Caco-2 (cell line): ENCODE results near the gene TOX3. TPM values are rescaled to one million over a fixed set of nuclear protein-coding genes. Genes with fewer than 3 reads are reported as not detected.

ENCODE experiments used
- BruUV-seq: library from RNA; stranded (reverse); fragments of 400-500 nt; replicated peaks from 2 replicates; lab custom pipeline; 2021; lab: Mats Ljungman, UMichigan
- CTCF ChIA-PET: fragments of 300-600 bp; sonication (Branson Sonifier 250); formaldehyde crosslinking; loops from one replicate; lab custom pipeline; 2022; ENCODE audit warnings: antibody characterized with exemption; lab: Charles Lee
- POLR2A ChIA-PET: fragments of 300-600 bp; sonication (Branson Sonifier 250); formaldehyde crosslinking; loops from one replicate; lab custom pipeline; 2022; ENCODE audit warnings: antibody characterized with exemption; lab: Charles Lee
- DNase-seq, 2 experiments: peaks; one replicate each; pipeline versions ENCODE4 v3.0.0 to v3.0.0-alpha.2; 2020 to 2022
- H3K27me3 ChIP-seq: replicated peaks from 2 replicates; pipeline ENCODE4 v1.6.0; 2011; ENCODE audit warnings: low read length; ENCODE audit not compliant: control insufficient read depth, insufficient read depth
- H3K36me3 ChIP-seq: 2 replicates; pipeline ENCODE4 v1.5.1; 2011; ENCODE audit warnings: low read length; ENCODE audit not compliant: control insufficient read depth, insufficient read depth
- H3K4me1 ChIP-seq: fragments of 250-450 bp; sonication (Bioruptor Pico); 2 replicates; pipeline ENCODE4 v1.5.1; 2020; ENCODE audit warnings: mild to moderate bottlenecking
- H3K4me3 ChIP-seq: 2 replicates; pipeline ENCODE4 v1.5.1; 2011; ENCODE audit warnings: low read depth, mild to moderate bottlenecking, control low read depth, low read length
- H3K9me3 ChIP-seq: fragments of 250-450 bp; sonication (Bioruptor Pico); 2 replicates; pipeline ENCODE4 v1.5.1; 2020; ENCODE audit warnings: mild to moderate bottlenecking, moderate library complexity
- H3K27ac Mint-ChIP-seq: one replicate; pipeline ENCODE4 v1.8.0; 2022; ENCODE audit warnings: mixed read lengths; ENCODE audit not compliant: unreplicated experiment
- H3K27me3 Mint-ChIP-seq: one replicate; pipeline ENCODE4 v1.8.0; 2022; ENCODE audit warnings: mixed read lengths; ENCODE audit not compliant: insufficient read depth, unreplicated experiment
- H3K36me3 Mint-ChIP-seq: one replicate; pipeline ENCODE4 v1.8.0; 2022; ENCODE audit warnings: mild to moderate bottlenecking, mixed read lengths; ENCODE audit not compliant: insufficient read depth, unreplicated experiment
- H3K4me1 Mint-ChIP-seq: one replicate; pipeline ENCODE4 v1.8.0; 2022; ENCODE audit warnings: low read depth, mixed read lengths; ENCODE audit not compliant: unreplicated experiment
- H3K4me3 Mint-ChIP-seq: one replicate; pipeline ENCODE4 v1.8.0; 2022; ENCODE audit warnings: mild to moderate bottlenecking, moderate library complexity, mixed read lengths; ENCODE audit not compliant: unreplicated experiment
- H3K9me3 Mint-ChIP-seq: one replicate; pipeline ENCODE4 v1.8.0; 2022; ENCODE audit warnings: mixed read lengths; ENCODE audit not compliant: unreplicated experiment
- intact Hi-C: fragments of 100-400 bp; cut with micrococcal nuclease; formaldehyde crosslinking; loops from one replicate; pipeline ENCODE4 v1.10.0; 2022; ENCODE audit not compliant: unreplicated experiment
- total RNA-seq: library from RNA; stranded (reverse); gene quantifications from 2 replicates; pipeline ENCODE4 v1.2.3, GENCODE V29; 2022
- TF ChIP-seq, protein P1 (sequence below), 2 experiments: fragments of 200-600 bp in 1 of 2; IDR thresholded peaks; 1 replicate in 1 of 2; 2 replicates in 1 of 2; pipeline versions ENCODE4 v1.5.1 to v1.8.0; 2011 to 2022; ENCODE audit warnings: antibody characterized with exemption in 1 of 2, control low read depth in 1 of 2, inconsistent platforms in 1 of 2, low read depth in 1 of 2, low read length in 1 of 2, mild to moderate bottlenecking in 1 of 2, moderate library complexity in 1 of 2; ENCODE audit not compliant: insufficient read depth in 1 of 2, severe bottlenecking in 1 of 2, unreplicated experiment in 1 of 2

TOX3 gene
- total RNA-seq, 1 experiment from 2014 or later, result 3.6 TPM

DNA sequence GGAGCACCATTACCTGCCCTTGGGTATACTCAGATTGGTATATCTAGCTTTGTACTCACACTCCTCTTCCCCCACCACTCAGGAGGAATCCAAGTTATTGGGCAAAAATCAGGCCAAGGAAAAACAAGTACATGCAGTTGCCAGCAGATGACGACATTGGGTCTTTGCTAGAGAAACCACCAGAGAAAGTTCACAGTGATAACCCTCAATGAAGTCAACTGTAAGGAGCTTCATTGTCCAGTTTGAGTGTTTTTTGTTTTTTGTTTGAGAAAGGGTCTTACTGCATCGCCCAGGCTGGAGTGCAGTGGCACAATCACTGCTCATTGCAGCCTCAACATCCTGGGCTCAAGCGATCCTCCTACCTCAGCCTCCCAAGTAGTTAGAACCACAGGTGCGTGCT, 34.6 kb upstream of the TOX3 start:
- CTCF ChIA-PET, result interaction anchor here (0.6 to 1.3 kb wide), 3 partner anchors 32 to 331 kb away, joined by 3 read pairs; no protein-coding TSS in a partner anchor
- Histone ChIP-seq H3K27me3 (no peaks in the 10 kb centered on the region), H3K4me3 (no peak overlapping the region), H3K9me3 (no peaks in the 10 kb centered on the region), H3K36me3 (no peaks in the 10 kb centered on the region), H3K4me1 (peaks cover 10% of the 10 kb centered on the region)
- Mint-ChIP-seq H3K27me3 (no peaks in the 10 kb centered on the region), H3K4me1 (peaks cover 13% of the 10 kb centered on the region), H3K27ac (no peak overlapping the region), H3K4me3 (no peak overlapping the region), H3K36me3 (no peaks in the 10 kb centered on the region), H3K9me3 (peaks cover 10% of the 10 kb centered on the region)
- intact Hi-C loops, result loop anchor here (1.0 kb wide), 3 partner anchors 280 to 441 kb away; no protein-coding TSS in a partner anchor
- POLR2A ChIA-PET, result no interaction called here
- DNase-seq, result peak in 1 of 2 experiments; percentile 41
- TF ChIP-seq, protein P1, sequence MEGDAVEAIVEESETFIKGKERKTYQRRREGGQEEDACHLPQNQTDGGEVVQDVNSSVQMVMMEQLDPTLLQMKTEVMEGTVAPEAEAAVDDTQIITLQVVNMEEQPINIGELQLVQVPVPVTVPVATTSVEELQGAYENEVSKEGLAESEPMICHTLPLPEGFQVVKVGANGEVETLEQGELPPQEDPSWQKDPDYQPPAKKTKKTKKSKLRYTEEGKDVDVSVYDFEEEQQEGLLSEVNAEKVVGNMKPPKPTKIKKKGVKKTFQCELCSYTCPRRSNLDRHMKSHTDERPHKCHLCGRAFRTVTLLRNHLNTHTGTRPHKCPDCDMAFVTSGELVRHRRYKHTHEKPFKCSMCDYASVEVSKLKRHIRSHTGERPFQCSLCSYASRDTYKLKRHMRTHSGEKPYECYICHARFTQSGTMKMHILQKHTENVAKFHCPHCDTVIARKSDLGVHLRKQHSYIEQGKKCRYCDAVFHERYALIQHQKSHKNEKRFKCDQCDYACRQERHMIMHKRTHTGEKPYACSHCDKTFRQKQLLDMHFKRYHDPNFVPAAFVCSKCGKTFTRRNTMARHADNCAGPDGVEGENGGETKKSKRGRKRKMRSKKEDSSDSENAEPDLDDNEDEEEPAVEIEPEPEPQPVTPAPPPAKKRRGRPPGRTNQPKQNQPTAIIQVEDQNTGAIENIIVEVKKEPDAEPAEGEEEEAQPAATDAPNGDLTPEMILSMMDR (IDR thresholded peaks at IDR 0.05; ENCODE audit: insufficient read depth in 1 of 2, low read depth in 1 of 2, low read length in 1 of 2, severe bottlenecking in 1 of 2, unreplicated experiment in 1 of 2), result peak; percentile 57 to 80
- no TSS peak for BruUV-seq

DNA sequence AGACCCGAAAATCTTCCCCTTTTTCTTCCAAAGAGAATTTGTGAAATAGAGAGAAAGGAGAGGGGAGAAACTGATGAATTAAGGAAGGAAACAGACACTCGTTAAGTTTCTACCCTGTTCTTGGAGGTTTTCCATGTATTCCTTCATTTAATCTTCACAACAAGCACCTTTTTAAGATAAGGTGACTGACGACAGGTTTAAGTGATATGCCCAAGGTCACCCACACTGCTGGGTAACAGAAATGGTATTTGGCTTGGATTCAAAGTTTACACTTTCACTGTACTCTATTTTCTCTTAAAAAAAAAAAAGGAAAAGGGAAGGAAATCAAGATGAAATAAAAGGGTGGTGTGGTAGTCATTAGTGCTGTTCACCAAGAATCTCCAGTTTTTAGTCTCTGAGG, 33.5 kb upstream of the TOX3 start:
- Histone ChIP-seq H3K4me1 (peaks cover 10% of the 10 kb centered on the region), H3K27me3 (no peaks in the 10 kb centered on the region), H3K36me3 (no peaks in the 10 kb centered on the region), H3K4me3 (no peak overlapping the region), H3K9me3 (no peaks in the 10 kb centered on the region)
- Mint-ChIP-seq H3K9me3 (peaks cover 10% of the 10 kb centered on the region), H3K4me1 (peaks cover 13% of the 10 kb centered on the region), H3K4me3 (no peak overlapping the region), H3K36me3 (no peaks in the 10 kb centered on the region), H3K27ac (no peak overlapping the region), H3K27me3 (no peaks in the 10 kb centered on the region)
- TF ChIP-seq, protein P1 (IDR thresholded peaks at IDR 0.05; ENCODE audit: insufficient read depth in 1 of 2, low read depth in 1 of 2, low read length in 1 of 2, severe bottlenecking in 1 of 2, unreplicated experiment in 1 of 2), result no peak
- intact Hi-C loops, result no loop called here
- DNase-seq, result no peak
- no TSS peak for BruUV-seq
- ChIA-PET POLR2A (no interaction called here), CTCF (interaction anchor here (1.3 kb wide), 1 partner anchor 332 kb away, joined by 3 read pairs; no protein-coding TSS in a partner anchor)

DNA sequence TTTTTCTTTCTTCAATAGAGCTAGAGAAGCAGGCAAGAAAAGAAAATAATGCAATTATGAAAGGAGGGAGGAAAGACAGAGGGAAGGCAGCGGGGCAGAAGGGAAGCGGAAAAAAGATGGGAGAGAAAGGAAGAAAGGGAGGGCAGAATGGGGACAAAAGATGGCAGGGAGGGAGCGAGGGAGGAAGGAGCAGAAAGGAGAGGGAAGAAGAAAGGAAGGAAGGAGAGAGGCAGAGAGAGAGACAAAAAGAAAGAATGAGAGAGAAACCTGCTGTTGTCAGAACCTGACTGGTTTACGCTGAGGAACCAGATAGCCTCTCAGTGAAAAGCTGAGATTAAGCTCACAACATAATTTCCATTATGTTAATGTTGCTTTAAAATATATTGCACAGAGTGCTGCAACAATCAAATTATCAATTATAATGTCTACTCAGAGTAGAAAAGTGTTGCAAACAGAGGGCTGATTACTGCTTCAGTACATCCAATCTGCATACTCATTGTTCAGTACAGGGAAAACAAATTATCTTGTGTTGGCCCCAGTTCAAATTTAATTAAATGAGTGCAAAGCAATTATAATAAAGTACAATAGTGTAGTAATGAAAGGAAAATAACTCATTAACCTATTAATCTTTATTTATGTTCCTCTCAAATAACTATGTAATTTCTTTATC, 32.0 kb upstream of the TOX3 start:
- peaks cover 15% of the 10 kb centered on the region for H3K4me1 ChIP-seq
- peaks cover 13% of the 10 kb centered on the region for H3K4me1 Mint-ChIP-seq
- no peaks in the 10 kb centered on the region for H3K27me3 ChIP-seq
- H3K9me3 Mint-ChIP-seq, result peaks cover 5% of the 10 kb centered on the region
- no peak for DNase-seq
- TF ChIP-seq, protein P1 (IDR thresholded peaks at IDR 0.05; ENCODE audit: insufficient read depth in 1 of 2, low read depth in 1 of 2, low read length in 1 of 2, severe bottlenecking in 1 of 2, unreplicated experiment in 1 of 2), result no peak
- no peak overlapping the region for H3K4me3 Mint-ChIP-seq
- H3K4me3 ChIP-seq, result no peak overlapping the region
- H3K36me3 Mint-ChIP-seq, result no peaks in the 10 kb centered on the region
- intact Hi-C loops, result loop anchor here (2.0 to 10.0 kb wide), 2 partner anchors 14 to 124 kb away; no protein-coding TSS in a partner anchor
- ChIA-PET POLR2A (no interaction called here), CTCF (no interaction called here)
- H3K9me3 ChIP-seq, result no peaks in the 10 kb centered on the region
- BruUV-seq, result no TSS peak
- peak overlapping the region; percentile 57 for H3K27ac Mint-ChIP-seq
- no peaks in the 10 kb centered on the region for H3K36me3 ChIP-seq
- no peaks in the 10 kb centered on the region for H3K27me3 Mint-ChIP-seq
